ENCODE data around the gene PLK2.
A peak's percentile ranks its signal among the peaks of the same experiment; 100 is the strongest.

Gene PLK2

DNA sequence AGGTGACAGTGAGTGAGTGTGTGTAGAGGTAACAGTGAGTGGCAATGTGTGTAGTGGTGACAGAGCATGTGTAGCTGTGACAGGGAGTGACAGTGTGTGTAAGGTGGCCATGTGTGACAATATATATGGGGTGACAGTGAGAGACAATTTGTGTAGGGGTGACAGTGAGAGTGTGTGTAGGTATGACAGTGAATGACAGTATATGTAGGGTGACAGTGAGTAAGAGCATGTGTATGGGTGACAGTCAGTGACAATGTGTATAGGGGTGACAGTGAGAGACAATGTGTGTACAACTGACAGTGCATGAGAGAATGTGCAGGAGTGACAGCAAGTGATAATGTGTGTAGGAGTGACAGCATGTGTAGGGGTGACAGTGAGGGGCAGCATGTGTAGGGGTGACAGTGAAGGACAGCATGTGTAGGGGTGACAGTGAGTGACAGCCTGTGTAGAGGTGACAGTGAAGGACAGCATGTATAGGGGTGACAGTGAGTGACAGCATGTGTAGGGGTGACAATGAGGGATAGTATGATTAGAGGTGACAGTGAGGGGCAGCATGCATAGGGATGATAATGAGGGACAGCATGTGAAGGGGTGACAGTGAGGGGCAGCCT is 21.3 kb upstream of the PLK2 start:
- no peak for DNase-seq (ENCODE audit: low spot score)

DNA sequence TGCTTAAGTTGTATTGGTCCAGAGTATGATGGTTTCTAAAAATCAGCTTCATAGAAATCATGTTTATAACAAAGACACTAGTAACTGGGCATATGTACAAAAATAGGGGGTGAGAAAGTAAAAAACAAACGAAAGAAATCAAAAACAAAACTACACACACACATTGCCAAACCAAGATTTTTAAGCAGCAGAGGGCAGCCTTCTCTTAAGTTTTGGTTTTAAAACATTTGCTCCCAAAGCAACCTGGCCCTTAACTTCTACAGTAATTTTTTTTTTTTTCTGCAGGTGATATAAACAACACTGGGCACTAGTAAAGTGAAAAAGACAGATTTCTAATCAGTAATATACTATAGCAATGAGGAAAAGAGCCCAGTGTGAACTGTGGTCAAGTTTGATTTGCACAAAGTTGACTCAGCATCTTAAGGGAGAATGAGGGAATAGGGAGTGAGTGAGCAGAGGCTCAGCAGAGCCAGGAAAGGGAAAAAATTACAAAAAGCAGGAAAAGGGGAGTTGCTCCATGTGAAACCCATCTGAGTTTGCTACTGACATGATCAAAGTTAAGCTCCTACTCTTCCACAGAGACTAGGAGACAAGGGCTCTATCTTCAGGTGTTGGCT is 18.0 kb upstream of the PLK2 start:
- DNase-seq (ENCODE audit: low spot score), result no peak

DNA sequence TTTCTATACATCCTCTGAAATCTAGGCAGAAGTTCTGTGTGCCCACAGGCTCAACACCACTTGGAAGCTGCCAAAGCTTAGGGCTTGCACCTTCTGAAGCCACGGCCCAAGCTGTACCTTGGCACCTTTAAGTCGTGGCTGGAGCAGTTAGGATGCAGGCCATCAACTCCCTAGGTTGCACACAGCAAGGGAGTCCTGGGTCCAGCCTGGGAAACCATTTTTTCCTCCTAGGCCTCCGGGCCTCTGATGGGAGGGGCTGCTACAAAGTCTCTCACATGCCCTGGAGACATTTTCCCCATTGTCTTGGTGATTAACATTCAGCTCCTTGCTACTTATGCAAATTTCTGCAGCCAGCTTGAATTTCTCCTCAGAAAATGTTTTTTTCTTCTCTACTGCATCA is 15.5 kb upstream of the PLK2 start:
- DNase-seq (ENCODE audit: low spot score), result no peak

DNA sequence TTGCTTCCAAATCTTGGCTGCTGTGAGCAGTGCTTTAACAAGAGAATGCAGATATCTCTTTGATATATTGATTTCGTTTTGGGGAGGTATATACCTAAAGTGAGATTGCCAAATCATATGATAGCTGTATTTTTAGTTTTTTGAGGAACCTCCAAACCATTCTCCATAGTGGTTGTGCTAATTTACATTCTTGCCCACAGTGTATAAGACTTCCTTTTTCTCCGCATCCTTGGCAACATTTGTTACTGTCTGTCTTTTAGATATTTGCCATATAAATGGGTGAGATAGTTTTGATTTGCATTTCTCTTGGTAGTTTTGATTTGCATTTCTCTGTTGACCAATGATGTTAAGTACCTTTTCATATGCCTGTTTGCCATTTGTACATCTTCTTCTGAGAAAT is 10.0 kb upstream of the PLK2 start:
- no peak for DNase-seq (ENCODE audit: low spot score)

DNA sequence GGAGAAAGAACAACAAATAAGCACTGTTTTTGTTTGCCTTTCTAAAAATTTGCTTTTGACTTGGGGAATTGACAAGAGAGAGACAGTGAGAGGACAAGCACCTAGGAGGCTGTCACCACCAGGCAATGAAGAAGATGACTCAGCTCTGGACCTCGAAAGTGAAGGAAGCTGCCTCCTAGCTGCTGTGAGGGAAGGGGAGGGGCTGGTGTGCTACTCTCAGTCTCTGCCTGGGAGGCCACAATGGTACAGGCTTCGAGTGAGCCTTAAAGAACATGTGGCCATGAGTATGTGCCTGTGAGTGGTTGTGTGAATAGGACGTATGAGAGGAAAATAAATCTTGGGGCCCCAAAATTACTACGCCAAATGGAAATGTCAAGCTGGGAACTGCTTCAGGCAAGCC is 7.1 kb upstream of the PLK2 start:
- no peak for DNase-seq (ENCODE audit: low spot score)

DNA sequence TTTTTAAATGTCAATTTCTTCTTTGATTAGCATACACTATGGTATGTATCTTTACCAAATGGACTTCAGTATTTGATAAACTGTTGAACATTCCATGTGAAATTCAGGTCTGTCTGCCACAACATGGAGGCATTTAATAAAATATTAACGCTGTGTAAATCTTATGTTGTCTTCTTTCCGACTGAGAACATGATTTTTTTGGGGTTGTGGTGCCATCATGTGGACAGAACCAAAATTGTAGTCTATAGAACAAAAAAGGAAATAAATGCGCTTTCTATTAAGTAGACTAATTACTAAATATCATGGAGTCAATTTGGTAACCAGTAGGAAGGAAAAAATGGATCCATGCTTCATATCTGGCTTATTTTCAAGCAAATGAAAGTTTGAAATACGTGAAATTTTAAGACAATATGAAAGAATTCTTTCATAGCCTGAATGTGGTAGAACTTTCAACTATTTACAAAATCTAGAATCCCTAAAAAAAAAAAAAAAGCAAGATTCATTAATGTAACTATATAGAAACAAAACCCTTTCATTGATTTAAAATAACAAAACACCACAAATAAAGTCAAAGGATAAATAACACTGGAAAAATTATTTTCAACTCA is 2.8 kb upstream of the PLK2 start:
- DNase-seq (ENCODE audit: low spot score), result peak; percentile 58

DNA sequence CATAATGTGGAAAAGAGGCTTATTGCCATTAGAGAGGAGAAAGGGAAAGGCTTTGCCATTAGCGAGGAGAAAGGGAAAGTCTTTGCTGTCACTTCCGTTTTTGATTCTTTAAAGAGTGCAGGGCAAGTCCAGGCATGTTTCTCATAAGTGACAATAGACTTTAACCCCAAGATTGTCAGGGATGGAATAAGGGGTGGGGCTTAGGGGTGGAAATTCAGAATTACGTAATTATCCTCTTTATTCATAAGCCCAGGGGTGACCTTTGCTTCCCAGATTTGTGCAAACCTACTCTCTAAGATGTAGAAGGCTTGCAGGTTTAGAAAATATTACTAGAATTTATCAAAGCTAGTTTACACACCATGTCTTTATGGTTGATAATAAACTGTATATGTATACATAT is 2.3 kb upstream of the PLK2 start:
- DNase-seq (ENCODE audit: low spot score), result no peak

DNA sequence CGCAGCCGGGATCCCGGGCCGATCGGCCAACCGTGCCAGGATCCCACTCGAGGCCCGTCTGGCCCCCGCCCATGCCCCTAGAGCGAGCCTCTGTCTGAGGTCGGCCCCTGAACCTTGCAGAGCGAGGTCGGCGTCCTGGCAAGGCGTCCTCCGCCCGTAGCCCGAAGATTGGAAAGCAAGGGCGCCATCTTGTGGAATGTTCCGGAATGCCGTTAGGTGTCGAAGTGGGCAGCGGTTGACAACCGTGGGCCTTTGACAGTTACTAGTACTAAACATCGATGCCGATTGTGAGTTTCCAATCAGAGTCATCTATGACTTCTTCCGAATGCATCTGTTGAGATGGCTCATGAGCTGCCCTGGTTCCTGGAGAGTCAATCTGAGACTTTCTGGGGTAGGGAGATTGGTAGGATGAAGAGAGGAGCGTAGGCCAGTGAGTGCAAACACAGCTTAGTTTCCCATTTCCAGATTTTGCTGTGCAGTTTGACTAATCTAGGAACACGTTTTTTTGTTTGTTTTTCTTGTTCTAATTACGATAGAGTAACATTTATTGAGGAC is 923 bp upstream of the PLK2 start:
- peak; percentile 90 for DNase-seq (ENCODE audit: low spot score)

DNA sequence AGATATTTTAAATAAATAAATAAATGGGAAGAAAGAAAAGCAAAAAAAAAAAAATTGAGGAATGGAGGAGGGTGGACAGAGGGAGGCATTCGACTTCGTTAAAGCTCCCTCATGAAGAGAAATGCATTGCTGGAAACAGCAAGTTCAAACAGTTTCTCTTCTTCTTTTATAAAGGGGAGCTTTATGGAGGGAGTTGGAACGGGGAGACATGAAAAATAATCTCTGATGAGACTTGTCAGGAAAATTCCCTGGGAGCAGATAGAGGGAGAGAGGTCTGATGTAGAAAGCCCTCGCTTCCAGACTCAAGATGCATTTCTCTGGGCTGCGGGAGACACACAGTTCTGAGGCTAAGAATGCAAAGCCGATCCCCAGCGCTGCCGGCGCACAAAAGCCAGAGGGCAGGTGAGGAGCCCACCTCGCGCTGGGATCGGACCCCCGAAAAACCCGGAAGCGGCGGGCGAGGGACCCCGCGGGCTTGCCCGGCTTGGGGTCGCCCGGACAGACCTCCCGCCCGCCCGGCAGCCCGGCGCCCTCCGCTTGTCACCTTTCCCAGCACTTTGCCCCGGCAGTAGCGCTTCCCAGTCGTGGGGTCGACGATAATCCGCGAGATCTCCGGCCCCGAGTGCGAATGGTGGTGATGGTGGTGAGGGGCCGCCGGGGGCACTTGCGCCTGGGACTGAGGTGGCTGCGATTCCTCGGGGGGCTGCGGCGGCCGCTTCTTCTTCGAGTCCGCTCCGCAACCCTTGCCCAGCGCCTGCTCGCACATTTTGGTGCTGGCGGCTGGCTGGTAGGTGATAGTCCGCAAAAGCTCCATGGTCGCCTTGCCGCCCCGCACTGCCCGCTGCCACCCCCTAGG is 512 bp downstream of the PLK2 start:
- peak; percentile 57 for DNase-seq (ENCODE audit: low spot score)

DNA sequence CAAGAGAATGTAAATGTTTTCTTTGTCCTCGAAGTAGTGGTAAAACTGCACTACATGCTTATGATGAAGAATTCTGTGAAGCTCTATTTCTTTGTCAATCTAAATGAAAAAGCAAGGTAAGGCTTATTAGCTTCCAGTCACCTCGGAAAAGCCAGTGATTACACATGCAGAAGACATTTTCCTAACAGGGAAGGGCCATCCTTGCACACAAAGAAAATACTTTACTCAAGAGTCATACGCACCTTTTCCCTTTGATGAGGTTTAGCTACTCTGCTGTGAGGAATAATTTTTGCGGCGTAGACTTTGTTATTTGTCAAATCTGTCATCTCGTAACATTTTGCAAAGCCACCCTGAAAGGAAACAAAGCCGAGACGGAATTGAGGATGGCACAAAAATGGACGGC is 1.1 kb downstream of the PLK2 start:
- no peak for DNase-seq (ENCODE audit: low spot score)

DNA sequence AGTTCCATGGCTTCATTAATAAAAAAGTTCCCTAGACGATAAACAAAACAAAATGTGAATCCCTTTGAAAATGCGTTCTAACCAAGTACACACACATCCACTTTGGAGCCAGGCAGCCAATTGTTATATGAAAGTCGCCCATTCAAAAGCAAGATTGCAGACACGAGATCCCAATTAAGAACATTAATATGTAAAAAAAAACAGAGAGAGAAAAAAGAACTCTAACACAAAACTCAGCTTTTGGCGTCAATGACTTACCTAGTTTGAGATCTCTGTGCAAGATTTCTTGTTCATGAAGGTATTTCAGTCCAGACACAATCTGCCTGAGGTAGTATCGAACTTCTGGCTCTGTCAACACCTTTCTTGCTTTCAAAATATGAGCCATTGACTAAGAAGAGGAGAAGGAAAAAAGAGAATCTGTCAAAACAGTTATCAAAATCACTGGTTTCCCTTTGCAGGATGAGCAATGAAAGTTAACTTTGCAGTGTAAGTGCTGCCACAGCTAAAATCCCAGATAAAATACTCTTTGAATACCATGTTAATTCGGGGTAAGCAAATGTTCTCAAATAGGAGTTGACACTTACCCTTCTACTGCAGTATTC is 1.6 kb downstream of the PLK2 start:
- DNase-seq (ENCODE audit: low spot score), result no peak

DNA sequence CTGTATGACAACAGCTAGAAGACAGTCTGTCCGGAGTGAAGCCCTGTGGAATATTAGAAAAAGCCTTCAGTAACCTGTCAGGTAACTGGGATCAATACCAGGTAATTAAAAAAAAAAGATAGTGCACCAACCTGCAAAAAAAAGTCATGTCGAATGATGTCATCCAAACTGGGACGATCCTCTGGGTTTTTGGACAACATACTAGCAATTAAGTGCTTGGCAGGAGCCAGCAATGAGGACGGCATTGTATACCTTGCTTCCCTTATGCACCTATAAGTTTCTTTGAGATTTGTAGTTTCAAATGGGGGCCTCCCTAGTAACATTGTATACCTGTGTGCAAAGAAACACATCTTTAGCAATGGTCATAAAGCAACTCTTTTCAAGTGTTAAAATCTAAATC is 2.8 kb downstream of the PLK2 start:
- no peak for DNase-seq (ENCODE audit: low spot score)

DNA sequence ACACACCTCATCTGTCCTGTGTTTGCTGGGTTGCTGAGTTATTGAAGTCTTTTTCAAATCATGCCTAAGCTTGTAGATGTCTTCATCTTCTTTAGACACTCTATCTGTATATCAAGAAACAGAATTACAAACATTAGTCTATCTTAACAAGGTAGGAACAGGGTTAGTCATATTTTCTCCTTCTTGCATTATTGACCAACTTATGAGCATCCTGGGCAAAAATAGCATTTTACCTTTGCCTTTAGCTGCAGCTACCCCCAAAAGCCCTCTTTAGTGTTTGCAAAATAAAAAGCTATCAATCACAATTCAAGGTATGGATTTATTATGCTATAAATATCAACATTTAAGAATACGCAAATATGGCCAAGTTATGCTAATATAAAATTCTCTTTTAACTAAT is 3.4 kb downstream of the PLK2 start:
- DNase-seq (ENCODE audit: low spot score), result no peak

DNA sequence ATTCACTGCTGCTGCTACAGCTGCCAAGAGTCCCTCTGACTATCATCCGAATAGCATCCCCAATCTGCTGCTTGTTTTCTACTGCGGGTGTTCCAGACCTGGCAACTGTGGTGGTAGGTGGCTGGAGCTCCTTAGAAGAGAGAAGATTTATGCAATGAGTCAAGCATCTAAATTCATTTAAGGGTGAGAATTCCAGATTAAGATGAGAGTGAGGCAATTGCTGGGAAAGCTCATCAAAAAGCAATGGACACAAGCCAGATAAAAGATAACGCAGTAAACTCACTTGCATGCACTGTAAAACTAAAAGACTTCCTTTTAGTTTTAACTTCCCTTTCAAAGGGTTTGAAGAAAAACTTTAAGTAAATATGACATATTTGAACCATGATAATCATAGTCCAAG is 3.9 kb downstream of the PLK2 start:
- no peak for DNase-seq (ENCODE audit: low spot score)

DNA sequence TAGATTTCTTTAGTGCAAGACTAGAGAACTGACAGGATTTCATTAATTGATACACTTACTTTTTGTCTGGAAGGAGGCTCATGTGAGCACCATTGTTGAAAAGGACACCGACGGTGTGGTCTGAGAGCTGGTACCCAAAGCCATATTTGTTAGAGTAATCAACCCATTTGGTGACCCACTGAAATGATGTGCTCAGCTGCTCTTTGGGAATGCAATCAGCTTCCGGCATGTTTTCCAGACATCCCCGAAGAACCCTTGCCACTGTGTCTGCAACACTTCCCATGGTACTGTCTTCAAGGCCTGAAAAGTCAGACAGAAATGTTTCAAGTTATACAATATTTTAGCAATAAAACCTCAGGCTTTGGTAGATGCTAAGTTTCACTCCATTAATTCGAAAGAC is 4.4 kb downstream of the PLK2 start:
- no peak for DNase-seq (ENCODE audit: low spot score)

DNA sequence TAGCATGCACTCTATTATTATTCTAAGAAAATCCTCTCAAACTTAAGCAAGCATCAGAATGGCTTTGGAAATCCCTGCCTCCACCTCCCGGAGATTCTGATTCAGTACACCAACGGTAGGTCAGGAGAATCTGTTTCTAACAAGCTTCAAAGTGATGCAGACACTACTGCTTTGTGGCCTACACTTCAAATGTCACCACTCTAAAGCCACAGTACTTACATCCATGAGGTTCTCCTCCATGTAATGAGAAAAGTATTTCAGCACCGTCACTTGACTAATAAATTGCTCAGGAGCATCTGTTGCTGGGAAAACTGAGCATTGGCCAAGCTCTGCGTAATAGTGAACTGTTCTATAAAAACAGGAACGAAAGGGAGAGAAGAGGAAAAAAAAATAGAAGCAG is 4.8 kb downstream of the PLK2 start:
- DNase-seq (ENCODE audit: low spot score), result no peak

DNA sequence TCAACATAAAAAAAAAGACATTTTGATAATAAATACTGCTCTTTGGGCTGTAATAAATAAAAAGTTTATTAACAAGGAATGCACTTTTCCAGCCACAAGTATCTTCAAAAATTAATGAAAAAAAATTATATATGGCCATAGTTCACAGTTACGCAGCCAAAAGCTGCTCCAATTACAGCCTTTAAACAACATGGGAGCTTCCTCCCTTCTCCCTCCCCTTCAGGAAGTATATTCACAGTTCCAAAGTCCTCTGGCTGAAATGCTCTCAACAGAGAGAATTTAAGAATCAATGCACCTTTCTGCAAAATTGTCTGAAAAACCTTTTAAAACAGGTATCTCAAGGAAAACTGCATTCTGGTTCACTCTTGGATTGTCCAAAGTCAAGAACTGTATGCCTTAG is 5.9 kb downstream of the PLK2 start:
- no peak for DNase-seq (ENCODE audit: low spot score)

DNA sequence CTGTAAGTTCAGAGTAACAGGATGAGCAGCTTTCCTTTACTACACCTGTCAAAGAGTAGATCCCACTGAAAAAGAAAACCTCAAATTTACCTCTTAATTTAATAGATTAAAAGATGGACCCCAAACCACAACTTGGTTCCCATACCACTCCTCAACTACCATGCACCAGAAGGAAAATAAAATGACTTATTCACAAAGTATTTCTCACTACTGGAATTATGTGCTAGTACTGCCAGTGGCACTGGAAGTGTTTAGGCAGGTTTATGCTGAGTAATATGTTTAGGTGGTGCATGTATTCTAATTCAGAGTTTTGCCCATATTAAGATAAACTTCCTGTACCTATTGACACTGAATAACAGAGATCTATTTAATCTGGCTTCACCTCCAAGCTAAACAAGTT is 6.6 kb downstream of the PLK2 start:
- no peak for DNase-seq (ENCODE audit: low spot score)

DNA sequence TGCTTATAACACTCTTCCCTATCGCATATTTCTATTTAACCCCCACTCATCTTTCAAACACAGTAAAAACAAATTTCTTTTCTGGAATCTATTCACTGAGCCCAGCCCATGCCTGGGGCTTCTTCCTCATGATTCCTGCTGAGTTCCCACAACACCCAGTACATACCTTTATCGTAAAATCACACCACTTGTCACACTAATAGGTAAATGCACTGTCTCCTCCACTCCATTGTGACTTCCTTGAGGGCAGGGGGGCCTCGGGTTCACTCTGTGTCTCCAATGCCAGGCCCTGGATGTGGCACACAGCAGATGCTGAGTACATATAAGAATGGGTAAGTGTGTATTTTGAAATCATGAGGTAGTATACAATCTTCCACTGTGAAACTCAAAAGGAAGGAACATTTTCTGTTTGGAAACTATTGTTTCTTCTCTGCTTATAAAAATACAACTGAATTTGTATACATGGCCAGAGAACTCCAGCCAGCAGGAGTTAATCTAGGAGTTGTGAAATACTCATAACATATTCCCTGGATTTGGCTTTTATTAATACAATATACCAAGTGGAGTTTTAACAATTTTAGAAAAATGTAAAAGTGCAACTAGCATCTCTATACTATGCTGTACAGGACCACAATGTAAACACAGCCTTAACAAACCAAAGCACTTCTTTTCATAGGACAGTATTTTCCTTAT is 7.2 kb downstream of the PLK2 start:
- DNase-seq (ENCODE audit: low spot score), result no peak

DNA sequence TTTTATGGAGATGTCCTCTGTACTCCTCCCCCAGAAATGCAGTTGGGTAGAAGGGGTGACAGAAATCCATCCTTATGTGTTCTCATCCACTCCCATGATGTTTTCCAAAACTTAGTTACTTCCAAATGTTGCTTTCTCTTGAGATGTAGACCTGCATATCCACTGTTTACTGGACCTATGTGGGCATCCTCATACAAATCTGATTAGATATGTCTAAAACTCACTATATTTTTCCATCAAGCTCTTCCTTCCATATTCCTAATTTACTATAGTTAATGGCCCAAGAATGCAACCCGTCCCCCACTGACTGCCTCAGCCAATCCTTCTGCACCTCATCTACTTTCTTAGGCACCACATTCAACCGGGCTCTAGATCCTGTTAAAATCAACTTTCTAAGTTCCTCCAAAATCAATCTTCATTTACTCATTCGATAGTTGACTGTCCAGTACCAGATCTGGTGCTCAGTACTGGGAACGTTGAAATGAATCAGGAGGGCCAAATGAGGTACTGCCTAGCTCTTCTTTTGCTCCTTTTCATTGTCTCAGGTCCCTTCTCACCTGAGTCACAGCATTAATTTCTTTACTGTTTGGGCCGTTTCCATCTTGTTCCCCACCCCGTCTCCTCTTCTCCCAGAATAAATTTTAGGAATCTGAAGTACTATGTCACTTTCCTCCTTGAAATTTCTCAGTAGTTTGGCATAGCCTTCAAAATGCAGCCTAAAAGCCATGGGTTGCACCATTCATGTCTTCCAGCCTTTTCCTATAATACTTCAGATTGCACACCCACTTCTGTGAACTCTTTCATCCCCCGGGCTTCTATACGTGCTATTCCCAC is 7.9 kb downstream of the PLK2 start:
- no peak for DNase-seq (ENCODE audit: low spot score)

Measured in SK-N-DZ (cell line).